ENCODE data around the gene USH1C.

DNA sequence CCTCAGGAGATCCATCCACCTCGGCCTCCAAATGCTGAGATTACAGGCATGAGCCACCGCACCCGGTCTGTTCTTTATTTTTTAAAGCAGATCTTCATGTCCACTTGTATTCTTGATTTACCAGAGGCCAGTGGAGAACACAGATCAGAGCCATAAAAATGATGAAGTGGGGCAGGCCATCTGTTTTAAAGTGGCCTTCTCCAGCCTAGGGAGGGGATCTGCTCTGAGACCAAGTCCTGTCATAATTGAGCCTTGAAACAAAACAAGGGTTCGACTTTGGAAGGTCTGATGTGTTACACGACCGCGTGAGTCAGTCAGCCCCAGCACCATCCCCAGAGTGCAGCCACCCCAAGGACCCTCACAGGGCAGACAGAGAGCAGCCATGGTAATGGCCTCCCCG is 95.1 kb downstream of the USH1C start:
- TF ChIP-seq, protein P1, sequence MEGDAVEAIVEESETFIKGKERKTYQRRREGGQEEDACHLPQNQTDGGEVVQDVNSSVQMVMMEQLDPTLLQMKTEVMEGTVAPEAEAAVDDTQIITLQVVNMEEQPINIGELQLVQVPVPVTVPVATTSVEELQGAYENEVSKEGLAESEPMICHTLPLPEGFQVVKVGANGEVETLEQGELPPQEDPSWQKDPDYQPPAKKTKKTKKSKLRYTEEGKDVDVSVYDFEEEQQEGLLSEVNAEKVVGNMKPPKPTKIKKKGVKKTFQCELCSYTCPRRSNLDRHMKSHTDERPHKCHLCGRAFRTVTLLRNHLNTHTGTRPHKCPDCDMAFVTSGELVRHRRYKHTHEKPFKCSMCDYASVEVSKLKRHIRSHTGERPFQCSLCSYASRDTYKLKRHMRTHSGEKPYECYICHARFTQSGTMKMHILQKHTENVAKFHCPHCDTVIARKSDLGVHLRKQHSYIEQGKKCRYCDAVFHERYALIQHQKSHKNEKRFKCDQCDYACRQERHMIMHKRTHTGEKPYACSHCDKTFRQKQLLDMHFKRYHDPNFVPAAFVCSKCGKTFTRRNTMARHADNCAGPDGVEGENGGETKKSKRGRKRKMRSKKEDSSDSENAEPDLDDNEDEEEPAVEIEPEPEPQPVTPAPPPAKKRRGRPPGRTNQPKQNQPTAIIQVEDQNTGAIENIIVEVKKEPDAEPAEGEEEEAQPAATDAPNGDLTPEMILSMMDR (IDR thresholded peaks at IDR 0.05) = no peak
- TF ChIP-seq POLR2A (IDR thresholded peaks at IDR 0.05) = no peak

All from body of pancreas (tissue), 4 donors.